GM19438 (cell line): Measurements from ENCODE around the gene OSGEP.
"Not testable (repeated sequence)": the region's sequence is repeated elsewhere in the genome, so short reads cannot be mapped to it uniquely, and the experiment has no call there.

ENCODE experiments used
- ATAC-seq: cut with Tn5 transposase; IDR thresholded peaks from one replicate; pipeline ENCODE4 v1.9.1; 2021; ENCODE audit warnings: low read depth; ENCODE audit not compliant: unreplicated experiment

Gene OSGEP

DNA sequence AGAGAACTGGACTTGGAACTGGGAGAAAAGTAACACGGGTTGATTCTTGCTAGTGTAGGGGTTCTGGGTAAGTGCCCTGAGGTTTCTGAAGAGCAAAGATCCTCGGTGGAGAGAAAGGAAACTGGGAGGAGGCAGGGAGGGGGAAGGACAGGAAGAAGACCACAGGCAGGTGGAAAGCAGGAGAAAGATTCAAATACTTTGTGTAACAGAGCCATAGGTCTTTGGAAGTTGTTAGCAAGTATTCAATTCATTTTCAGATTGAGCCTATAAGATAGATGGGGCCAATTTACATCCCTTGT is 15.9 kb upstream of the OSGEP start:
- ATAC-seq = no peak

DNA sequence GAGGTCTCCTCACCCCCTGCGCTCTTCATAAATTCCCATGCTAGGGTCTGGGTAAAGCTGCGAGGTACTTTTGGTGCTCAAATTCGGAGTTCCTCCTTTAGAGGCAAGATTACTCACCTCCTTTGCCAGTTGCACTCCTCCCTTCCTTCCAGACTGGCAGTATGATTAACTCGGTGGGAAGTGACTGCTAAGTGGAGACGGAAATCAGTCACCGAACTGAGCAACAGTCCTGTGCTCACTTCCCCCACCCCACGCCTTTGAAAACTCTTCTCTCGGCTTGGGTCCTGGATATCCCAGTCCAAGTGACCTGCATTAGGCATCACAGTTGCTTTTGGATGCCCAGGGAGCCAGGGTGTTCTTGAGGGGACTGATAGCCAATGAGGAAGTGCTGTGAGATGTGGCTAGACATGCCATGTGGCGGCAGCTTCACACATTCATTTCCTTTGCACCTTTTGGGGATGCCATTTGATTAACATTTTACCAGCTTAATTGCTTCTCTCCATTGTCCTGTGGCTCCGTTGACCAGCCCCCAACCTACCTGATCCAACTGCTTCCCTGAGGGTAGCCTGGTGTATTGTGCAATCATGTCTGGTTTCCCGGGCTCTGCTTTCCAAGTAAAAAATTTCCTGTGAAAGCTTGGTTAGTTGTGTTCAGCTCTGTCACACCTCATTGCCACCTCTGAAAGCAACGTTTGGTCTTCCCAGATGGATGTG is 15.4 kb upstream of the OSGEP start:
- peak; percentile 36 for ATAC-seq

DNA sequence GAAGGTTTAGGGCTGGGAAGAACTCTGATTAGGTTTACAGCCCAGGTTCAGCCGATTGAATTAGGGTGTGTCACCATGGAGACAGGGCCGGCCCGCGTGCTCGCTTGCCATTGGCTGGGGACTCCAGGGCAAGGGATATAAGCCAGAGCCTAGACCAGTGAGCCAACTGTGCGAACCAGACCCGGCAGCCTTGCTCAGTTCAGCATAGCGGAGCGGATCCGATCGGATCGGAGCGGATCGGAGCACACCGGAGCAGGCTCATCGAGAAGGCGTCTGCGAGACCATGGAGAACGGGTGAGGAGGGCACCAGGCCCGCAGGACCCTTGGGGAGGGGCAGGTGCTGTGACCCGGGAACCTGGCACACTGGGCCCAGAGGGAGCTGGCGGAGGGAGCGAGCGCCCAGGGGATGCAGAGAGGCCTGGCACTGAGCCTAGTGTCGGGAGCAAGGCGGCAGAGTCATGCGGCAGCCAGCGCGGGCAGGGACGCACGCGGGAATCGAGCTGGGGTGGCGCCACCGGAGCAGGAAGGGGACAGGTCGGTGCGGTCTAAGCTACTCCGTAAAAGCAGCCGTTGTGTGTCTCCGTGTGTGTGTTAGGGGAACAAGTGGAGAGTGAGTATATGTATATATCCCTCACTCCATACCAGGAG is 14.8 kb upstream of the OSGEP start, which contains the start of gene PNP:
PNP (plus strand) TSS at position 165 of the 648 bp plus-strand sequence; CDS start at position 284, 119 bp downstream.
- peak; percentile 94 for ATAC-seq

DNA sequence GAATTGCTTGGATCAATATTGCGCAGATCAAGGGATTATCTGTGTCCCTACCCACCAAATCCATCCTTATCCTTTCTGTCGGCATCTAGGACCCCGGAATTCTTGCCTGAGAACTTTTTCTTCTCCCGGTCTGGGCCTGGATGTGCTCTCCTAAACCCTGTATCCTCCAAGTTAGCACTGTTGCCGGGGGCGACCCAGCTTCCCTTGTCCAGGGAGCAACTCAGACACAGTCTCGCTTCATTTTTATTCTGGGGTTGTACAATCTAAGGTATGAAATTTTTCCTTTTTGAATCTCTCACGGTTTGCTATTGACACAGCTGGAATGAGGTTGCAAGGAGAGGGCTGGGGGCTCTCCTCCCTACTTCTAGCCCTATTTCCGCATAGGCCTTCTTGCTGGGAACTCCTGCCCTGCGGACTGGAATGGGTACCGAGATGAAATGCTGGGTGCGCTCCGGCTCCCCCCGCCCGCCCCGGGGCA is 14.2 kb upstream of the OSGEP start:
- ATAC-seq = no peak

DNA sequence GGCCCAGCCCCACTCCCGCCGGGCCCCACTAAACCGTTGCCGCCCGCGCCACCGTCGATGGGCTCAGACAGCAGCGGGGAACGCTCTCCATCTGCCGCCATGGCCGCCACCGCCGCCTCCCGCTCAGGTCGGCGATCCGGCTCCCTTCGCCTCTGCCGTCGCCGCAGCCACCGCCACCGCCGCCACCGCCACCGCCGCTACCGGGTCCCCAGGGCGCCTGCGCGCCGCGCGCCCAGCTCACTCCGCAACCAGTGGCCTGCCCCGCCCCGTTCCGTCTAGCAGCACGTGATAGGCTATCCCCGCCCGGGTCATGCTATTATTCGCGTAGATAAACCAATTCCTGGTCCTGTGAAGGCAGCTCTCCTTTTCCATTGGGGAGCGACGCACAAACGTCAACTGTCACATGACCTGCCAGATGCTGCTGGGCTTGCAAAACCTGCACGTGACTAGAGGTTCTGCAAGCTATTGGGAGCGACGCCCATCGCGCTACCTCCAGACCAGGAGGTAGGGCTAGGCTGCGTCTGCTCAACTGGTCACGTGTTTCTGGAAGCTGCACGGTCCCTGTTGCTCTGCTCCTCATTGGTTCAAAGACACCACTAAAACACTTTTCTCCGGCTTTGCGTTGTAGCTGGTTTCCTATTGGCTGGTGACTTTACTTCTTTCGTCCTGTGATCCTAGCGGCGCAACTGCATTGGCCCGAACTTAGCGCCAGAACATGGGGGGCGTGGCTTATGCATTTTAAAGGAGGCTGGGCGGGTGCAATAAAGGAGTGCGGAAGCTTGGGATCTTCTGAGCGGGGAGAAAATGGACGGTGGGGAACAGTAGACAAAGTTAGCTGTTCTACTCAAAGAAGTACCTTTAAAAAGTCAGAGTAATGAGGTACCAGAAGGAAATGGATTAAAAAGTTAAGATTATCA is 6.9 kb upstream of the OSGEP start, which contains the start of gene PIP4P1:
PIP4P1 (minus strand) TSS at position 210 of the 917 bp plus-strand sequence; CDS start at position 101, 109 bp downstream.
- ATAC-seq = peak; percentile 94

DNA sequence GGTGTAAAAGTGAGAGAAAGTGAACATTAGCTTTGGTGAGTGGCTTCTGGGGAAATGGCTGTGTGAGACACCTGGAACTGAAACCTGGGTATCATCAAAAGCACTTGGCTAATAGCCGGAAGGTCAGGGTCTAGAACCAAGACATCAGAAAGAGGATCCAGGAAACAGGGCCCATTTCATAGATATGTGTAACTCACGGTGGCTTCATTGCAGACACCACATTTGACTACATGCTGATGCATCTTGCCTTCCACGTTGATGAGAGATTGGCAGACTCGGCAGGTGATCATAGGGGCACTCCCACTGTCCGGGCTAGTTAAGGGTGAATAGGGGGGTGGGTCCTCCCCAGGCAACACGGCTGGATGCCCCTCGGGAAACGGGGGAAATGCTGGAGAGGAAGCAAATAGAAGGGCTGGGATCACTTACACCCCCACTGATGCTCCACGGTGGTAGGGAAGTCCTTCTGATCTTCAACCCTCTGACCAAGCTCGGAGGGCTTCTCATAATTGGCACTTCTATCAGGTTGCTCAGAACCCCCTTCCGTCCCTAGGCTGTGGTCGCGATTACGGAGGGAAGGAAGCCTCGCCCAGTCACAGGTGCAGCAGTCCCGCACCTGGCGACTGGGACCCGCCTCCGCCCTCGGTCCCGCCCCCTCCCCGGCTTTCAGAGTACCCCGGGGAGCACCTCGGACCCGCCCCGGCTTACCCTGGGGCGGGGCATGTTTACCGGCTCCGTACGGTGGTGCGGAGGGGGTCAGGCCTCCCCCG is 6.0 kb upstream of the OSGEP start:
- ATAC-seq = peak; percentile 2

DNA sequence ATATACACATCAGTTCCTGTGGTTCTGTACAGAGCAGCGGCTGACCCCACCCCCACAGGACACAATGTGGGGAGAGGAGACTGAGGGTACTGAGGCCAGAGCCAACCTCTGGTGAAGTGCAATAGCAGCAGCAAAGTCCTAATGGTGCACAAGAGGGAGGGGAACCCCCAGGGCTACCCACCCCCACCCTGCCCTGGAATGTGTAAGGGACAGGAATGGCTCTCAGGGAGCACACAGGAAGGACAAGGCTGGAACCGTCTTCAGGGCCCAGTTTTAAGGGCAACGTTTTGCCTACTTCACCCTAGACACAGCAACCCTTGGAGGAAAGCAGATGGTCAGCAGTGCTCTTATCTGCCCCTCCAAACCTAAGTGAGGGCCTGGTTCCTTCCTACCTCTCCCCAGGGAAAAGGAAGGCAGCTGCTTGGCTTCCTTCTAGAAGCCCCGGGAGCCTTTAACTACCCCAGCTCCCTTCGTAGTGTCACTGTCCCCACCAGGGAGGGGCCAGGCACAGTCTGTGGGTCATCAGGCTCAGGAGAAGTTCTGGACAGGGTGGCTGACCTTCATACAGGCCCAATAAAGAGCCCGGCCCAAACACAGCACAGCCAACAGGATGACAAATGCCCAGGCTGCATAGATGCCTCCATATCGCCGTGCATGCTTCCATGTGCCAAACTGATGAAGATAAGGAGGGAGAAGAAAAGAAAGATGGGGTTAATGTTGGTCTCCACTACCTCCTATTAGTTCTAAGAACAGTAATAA is 3.6 kb upstream of the OSGEP start:
- no peak for ATAC-seq

DNA sequence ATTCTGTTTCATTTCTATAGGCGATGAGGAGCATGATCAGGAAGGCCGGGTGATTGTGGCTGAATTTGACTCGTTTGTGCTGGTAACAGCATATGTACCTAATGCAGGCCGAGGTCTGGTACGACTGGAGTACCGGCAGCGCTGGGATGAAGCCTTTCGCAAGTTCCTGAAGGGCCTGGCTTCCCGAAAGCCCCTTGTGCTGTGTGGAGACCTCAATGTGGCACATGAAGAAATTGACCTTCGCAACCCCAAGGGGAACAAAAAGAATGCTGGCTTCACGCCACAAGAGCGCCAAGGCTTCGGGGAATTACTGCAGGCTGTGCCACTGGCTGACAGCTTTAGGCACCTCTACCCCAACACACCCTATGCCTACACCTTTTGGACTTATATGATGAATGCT is 2.4 kb upstream of the OSGEP start:
- no peak for ATAC-seq

DNA sequence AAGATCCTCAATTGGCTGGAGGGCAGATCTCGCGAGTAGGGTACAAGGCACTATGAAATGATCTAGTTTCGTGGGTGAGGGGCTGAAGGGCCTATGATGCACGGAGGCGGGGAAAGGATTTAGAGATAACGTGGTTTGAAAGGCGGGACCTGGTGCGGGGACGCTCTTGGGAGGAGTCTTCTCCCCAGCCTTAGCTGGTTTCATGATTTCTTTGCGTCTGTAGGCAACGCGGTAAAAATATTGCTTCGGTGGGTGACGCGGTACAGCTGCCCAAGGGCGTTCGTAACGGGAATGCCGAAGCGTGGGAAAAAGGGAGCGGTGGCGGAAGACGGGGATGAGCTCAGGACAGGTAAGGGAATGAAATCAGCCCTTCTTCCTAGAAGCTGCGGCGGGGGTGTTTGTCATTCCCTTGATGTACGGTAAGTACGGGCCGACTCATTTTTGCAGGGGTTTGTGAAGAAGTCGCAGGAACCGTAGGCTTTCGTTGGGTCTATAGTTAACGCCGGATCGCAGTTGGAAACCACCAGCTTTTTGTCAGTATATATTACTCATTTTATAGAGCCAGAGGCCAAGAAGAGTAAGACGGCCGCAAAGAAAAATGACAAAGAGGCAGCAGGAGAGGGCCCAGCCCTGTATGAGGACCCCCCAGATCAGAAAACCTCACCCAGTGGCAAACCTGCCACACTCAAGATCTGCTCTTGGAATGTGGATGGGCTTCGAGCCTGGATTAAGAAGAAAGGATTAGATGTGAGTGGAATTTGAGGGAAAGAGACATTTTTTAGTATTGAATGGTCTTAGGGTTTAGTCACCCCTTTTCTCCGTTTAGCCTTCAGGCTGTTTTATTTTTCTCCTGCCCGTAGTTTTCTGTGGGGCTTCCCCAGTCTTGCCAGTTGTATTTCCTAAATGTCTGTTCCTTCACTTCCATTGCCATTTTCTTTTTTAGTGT is 1.0 kb upstream of the OSGEP start:
- peak; percentile 41 for ATAC-seq

DNA sequence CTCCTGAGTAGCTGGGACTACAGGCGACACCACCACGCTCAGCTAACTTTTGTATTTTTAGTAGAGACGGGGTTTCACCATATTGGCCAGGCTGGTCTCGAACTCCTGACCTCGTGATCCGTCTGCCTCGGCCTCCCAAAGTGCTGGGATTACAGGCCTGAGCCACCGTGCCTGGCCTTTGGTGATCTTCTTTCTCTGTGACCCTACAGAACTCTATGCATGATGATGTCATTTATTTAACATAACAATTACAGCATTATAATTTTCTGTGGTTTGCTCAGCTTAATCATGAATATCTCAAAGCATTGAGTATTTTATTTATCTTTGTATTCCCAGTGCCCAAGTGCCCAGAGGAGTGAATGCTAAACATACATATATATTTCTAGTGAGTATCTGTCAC is 1.8 kb downstream of the OSGEP start:
- not testable (repeated sequence) for ATAC-seq

DNA sequence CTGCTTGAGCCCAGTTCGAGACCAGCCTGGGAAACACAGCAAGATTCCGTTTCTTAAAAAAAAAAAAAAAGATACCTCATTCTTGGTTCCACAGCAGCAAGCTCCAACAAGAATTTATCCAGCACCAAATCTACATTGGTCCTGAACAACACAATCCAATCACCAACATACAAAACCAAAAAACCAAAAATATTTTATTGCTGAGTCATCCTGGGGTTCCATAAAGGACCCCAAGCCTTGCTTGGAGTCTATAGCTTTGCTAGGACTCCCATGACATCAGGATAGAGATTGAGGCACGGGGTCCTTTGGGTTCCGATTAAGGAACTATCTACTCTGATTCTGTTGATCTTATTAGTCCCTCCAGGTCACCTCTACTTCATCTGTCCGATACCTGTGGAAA is 7.7 kb downstream of the OSGEP start:
- no peak for ATAC-seq

DNA sequence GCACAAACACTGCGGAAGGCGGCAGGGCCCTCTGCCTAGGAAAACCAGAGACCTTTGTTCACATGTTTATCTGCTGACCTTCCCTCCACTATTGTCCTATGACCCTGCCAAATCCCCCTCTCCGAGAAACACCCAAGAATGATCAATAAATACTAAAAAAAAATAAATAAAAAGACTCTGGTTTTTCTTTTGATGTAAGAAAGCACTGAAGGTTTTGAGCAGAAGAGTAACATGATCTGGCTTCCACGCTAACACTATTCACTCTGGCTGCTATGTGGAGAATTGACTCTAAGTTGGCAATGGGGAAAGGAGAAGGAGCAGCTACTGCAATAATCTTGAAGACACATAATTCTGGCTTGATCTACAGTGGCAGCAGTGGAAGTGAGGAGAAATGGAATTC is 11.0 kb downstream of the OSGEP start:
- not testable (repeated sequence) for ATAC-seq

DNA sequence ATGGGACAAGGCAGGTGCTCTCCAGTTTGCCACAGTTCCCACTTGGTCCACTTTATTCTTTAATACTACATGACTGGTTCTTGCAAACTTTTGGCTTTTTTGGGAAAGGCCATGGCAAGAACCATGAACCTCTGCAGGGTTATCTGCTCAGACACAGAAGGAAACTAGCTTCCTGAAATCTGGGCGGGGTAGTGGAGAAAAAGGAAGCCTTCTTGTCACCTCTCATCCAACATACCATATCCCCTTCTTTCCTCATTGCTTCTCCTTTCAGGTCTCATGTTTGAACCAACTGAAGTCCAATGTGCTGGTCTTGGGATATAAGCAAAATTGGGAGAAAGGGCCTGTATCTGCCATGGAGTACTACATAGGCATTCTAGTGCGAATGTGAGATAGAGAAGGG is 13.2 kb downstream of the OSGEP start:
- no peak for ATAC-seq

DNA sequence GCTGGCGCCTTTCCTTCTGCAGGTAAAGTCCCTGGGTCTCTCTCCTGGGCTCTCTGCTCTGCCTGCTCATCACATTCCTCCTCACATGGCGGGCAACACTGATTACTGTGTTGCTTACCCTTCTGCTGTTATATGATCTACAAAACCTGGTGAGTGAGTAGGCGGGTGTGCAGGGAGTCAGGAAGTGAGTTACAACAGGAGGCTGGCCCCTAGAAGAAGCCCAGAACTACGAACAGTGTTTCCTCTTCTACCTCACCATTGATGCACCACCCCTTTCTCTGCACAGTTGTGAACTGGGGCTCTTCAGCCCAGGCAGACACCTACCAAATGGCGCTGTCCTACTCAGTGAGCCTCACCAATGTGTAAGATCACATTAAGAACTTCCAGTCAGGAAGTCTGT is 13.7 kb downstream of the OSGEP start:
- ATAC-seq = peak; percentile 94

DNA sequence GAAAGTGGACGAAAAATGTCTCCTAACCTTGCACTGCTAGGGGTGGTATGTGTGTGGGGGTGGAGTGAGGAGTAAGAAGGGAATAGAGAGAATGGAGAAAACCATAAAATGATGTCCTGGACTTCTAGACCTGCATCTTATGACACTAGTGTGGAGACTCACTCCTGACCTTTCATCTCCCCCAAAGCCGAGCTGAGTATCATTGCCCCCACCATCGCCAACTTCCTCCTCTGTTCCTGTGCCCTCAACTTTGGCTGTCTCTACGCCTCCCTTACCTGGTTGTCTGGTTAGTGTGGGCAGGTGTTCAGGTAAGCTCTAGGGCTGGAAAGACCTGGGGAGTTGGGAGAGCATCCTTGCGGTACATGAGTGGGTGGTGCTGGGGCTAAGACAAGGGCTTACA is 14.1 kb downstream of the OSGEP start:
- ATAC-seq = no peak

DNA sequence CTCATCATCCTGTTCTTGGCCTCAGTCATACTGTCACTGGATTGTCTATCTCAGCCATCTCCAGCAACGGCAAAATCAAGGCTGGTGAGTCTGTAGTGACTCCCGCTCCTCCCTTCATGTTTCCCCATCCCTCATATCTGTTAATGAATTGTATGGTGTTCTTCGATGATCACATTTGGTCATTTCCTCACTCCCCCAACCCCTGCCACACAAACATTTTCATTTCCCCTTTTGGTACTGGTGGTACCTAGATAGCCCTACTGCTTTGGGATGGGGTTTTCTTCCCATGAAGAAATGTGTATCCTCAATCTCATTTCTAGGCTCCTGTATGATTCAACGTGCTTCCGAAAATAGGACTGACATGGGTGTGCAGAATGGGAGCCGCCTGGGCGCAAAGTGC is 15.9 kb downstream of the OSGEP start:
- no peak for ATAC-seq

DNA sequence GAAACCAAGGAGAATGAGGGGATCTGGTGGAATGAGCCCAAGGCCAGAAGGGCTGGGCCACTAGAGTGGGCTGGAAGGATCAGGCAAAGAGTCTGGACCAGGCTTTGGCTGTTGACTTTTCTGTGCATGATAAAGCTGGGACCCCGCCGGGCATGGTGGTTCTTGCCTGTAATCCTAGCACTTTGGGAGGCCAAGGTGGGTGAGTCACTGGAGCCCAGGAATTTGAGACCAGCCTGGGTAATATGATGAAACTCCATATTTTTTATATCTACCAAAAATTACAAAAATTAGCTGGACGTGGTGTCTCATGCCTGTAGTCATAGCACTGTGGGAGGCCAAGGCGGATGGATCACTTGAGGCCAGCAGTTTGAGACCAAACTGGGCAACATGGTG is 18.3 kb downstream of the OSGEP start:
- ATAC-seq = no peak

DNA sequence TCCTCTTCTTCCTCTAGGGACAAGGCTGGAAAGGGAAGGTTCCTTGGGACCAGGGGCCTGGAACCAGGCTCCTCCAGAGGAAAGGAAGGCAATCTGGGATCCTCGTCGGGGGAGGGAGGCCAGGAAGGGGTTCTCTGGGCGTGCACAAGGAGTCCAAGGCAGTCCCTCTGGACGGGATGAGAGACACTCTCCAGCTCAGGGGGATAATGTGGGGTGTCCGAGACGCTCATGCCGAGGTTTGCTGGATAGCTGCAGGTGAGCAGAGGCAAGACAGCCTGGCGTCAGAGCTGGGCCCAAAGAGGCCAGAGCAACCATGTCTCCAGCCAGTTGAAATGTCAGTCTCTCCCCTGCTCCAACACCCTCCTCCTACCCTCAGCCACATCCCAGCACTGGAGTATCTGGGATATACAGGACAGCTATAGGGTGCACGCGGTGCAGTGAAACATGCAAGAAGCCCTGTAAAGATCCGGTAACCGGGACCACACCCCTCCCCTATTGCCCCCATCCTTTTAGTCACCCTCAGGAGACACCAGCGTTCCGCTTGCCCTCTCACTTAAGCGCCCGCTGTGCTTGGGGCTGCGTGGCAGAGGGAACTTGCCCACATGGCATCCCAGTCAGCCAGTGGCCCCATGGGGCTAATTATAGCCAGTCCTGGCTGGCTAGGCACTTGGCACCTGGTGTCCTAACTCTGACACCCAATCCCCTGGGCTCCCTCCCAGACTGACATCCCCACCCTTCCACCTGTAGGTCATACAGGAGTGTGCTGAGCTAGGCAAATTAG is 18.8 kb downstream of the OSGEP start, which contains the start of gene KLHL33:
KLHL33 (minus strand) TSS at position 585 of the 781 bp plus-strand sequence; CDS start at position 230, 355 bp downstream.
- no peak for ATAC-seq
